Left kidney (tissue), 2 donors: ENCODE results near the gene KRTAP4-4. TPM values are rescaled to one million over a fixed set of nuclear protein-coding genes. Genes with fewer than 3 reads are reported as not detected.

Experiments used
- DNase-seq: peaks from one replicate; pipeline ENCODE4 v3.0.0-alpha.2; 2013
- polyA plus RNA-seq: library from polyadenylated mRNA; unstranded; fragments of 120-200 nt; gene quantifications from one replicate; pipeline ENCODE4 v1.2.1, GENCODE V29; 2013; ENCODE audit not compliant: insufficient read length

The KRTAP4-4 gene
- polyA plus RNA-seq, 1 donor, result not detected

DNA sequence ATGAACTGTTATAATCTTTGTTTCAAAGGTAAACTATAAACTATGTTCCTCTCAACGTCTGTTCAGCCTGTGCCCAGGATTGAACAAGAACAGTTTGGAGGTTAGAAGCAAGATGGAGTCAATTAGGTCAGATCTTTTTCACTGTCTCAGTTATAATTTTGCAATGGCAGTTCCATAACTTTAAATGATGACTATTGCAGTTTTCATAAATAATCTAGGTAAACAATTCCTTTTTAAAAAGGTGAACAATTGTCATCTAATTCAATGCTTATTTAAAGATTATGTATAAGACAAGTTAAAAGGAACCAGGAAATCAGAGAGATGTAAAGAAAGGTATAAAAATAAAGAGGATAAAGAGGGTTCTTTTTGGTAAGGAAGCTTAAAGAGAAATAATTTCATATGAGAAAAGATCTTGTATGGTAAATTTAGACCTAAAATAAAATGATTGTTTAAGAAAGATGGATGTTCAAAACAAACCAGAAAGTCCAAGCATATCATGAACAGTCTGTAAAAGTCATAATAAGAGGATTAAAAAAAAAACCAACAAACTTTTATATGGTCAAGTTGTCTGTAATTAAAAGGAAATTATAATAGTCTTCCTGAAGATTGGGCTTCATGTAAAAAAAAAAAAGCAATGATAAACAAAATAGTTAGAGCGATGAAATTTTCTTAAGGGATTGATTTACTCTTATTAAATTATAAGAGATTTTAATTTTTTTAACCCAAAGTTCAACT is 49.2 kb downstream of the KRTAP4-4 start:
- DNase-seq, result no peak

Other genes with a start within 250 kb of the KRTAP4-4 start
- 1.1 TPM for gene KRT23, start 223.1 kb downstream of the KRTAP4-4 start, polyA plus RNA-seq
- gene KRT39, start 193.8 kb downstream of the KRTAP4-4 start, polyA plus RNA-seq, result not detected
- not detected for gene KRT40, start 176.4 kb downstream of the KRTAP4-4 start, polyA plus RNA-seq
- not detected for gene KRTAP3-3, start 166.6 kb downstream of the KRTAP4-4 start, polyA plus RNA-seq
- not detected for gene KRTAP3-2, start 160.8 kb downstream of the KRTAP4-4 start, polyA plus RNA-seq
- not detected for gene KRTAP3-1, start 151.6 kb downstream of the KRTAP4-4 start, polyA plus RNA-seq
- gene KRTAP1-5, start 133.5 kb downstream of the KRTAP4-4 start, polyA plus RNA-seq, result not detected
- gene KRTAP1-4, start 130.6 kb downstream of the KRTAP4-4 start, polyA plus RNA-seq, result not detected
- gene KRTAP1-3, start 125.9 kb downstream of the KRTAP4-4 start, polyA plus RNA-seq, result not detected
- not detected for gene KRTAP1-1, start 119.3 kb downstream of the KRTAP4-4 start, polyA plus RNA-seq
- gene KRTAP2-1, start 113.4 kb downstream of the KRTAP4-4 start, polyA plus RNA-seq, result not detected
- not detected for gene KRTAP2-2, start 105.5 kb downstream of the KRTAP4-4 start, polyA plus RNA-seq
- gene KRTAP2-3, start 100.6 kb downstream of the KRTAP4-4 start, polyA plus RNA-seq, result not detected
- not detected for gene KRTAP2-4, start 94.9 kb downstream of the KRTAP4-4 start, polyA plus RNA-seq
- not detected for gene KRTAP4-7, start 76.6 kb downstream of the KRTAP4-4 start, polyA plus RNA-seq
- not detected for gene KRTAP4-8, start 62.6 kb downstream of the KRTAP4-4 start, polyA plus RNA-seq
- not detected for gene KRTAP4-16, start 58.5 kb downstream of the KRTAP4-4 start, polyA plus RNA-seq
- not detected for gene KRTAP4-9, start 55.4 kb downstream of the KRTAP4-4 start, polyA plus RNA-seq
- gene KRTAP4-11, start 42.4 kb downstream of the KRTAP4-4 start, polyA plus RNA-seq, result not detected
- gene KRTAP4-12, start 36.6 kb downstream of the KRTAP4-4 start, polyA plus RNA-seq, result not detected
- gene KRTAP4-6, start 20.2 kb downstream of the KRTAP4-4 start, polyA plus RNA-seq, result not detected
- not detected for gene KRTAP4-5, start 10.9 kb downstream of the KRTAP4-4 start, polyA plus RNA-seq
- gene KRTAP4-3, start 7.5 kb upstream of the KRTAP4-4 start, polyA plus RNA-seq, result not detected
- not detected for gene KRTAP4-2, start 17.5 kb upstream of the KRTAP4-4 start, polyA plus RNA-seq
- gene KRTAP4-1, start 24.2 kb upstream of the KRTAP4-4 start, polyA plus RNA-seq, result not detected
- not detected for gene KRTAP9-1, start 29.1 kb upstream of the KRTAP4-4 start, polyA plus RNA-seq
- not detected for gene KRTAP9-2, start 65.9 kb upstream of the KRTAP4-4 start, polyA plus RNA-seq
- gene KRTAP9-3, start 71.7 kb upstream of the KRTAP4-4 start, polyA plus RNA-seq, result not detected
- gene KRTAP9-8, start 77.3 kb upstream of the KRTAP4-4 start, polyA plus RNA-seq, result not detected
- gene KRTAP9-4, start 88.9 kb upstream of the KRTAP4-4 start, polyA plus RNA-seq, result not detected
- gene KRTAP9-9, start 94.6 kb upstream of the KRTAP4-4 start, polyA plus RNA-seq, result not detected
- gene KRTAP9-6, start 104.6 kb upstream of the KRTAP4-4 start, polyA plus RNA-seq, result 0.42 TPM
- not detected for gene KRTAP9-7, start 115.0 kb upstream of the KRTAP4-4 start, polyA plus RNA-seq
- not detected for gene KRTAP29-1, start 142.1 kb upstream of the KRTAP4-4 start, polyA plus RNA-seq
- not detected for gene KRTAP16-1, start 148.6 kb upstream of the KRTAP4-4 start, polyA plus RNA-seq
- gene KRTAP17-1, start 155.0 kb upstream of the KRTAP4-4 start, polyA plus RNA-seq, result not detected
- not detected for gene KRT33A, start 190.1 kb upstream of the KRTAP4-4 start, polyA plus RNA-seq
- not detected for gene KRT33B, start 209.1 kb upstream of the KRTAP4-4 start, polyA plus RNA-seq
- gene KRT34, start 221.6 kb upstream of the KRTAP4-4 start, polyA plus RNA-seq, result not detected
- not detected for gene KRT31, start 236.9 kb upstream of the KRTAP4-4 start, polyA plus RNA-seq